ENCODE data around the gene LRRC8B. TPM values are rescaled to one million over a fixed set of nuclear protein-coding genes. Genes with fewer than 3 reads are reported as not detected.

Gene LRRC8B
- total and polyA plus RNA-seq, 2 of the 8 experiments (the other 6 are each of a cell fraction or from before 2014, with no cell fraction given), result 18.4 to 29.2 TPM

- no peak for TF ChIP-seq KDM1A (IDR thresholded peaks at IDR 0.05; ENCODE audit: borderline replicate concordance, low read length)
- TF ChIP-seq NANOG (IDR thresholded peaks at IDR 0.05; ENCODE audit: insufficient read depth, low read depth, low read length, poor library complexity, severe bottlenecking), result no peak
- TF ChIP-seq FOSL1 (IDR thresholded peaks at IDR 0.05; ENCODE audit: insufficient read depth, low read depth, low read length), result no peak
- TF ChIP-seq HDAC6 (IDR thresholded peaks at IDR 0.05; ENCODE audit: low read depth, low read length), result no peak
Measured at GRCh38 chr1:89546934-89547562, 22.4 kb downstream of the LRRC8B start (continued).

Data from H1 (cell line).